ENCODE results near the gene LRBA. TPM values are rescaled to one million over a fixed set of nuclear protein-coding genes. Genes with fewer than 3 reads are reported as not detected.

The LRBA gene
- total and polyA plus RNA-seq, 12 donors = 6.2 to 31.2 (median 23.9) TPM

GRCh38 chr4:150779707-150780106 lies 235.4 kb downstream of the LRBA start:
- TF ChIP-seq, protein P1, sequence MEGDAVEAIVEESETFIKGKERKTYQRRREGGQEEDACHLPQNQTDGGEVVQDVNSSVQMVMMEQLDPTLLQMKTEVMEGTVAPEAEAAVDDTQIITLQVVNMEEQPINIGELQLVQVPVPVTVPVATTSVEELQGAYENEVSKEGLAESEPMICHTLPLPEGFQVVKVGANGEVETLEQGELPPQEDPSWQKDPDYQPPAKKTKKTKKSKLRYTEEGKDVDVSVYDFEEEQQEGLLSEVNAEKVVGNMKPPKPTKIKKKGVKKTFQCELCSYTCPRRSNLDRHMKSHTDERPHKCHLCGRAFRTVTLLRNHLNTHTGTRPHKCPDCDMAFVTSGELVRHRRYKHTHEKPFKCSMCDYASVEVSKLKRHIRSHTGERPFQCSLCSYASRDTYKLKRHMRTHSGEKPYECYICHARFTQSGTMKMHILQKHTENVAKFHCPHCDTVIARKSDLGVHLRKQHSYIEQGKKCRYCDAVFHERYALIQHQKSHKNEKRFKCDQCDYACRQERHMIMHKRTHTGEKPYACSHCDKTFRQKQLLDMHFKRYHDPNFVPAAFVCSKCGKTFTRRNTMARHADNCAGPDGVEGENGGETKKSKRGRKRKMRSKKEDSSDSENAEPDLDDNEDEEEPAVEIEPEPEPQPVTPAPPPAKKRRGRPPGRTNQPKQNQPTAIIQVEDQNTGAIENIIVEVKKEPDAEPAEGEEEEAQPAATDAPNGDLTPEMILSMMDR (IDR thresholded peaks at IDR 0.05) = no peak
- Histone ChIP-seq H3K9me3 (no peaks in the 10 kb centered on the region), H3K36me3 (no peaks in the 10 kb centered on the region), H3K27ac (no peak overlapping the region), H3K4me3 (no peak overlapping the region), H3K4me1 (peaks cover 0 to 19% (median 10%) of the 10 kb centered on the region in 9 donors), H3K27me3 (no peaks in the 10 kb centered on the region)
- ATAC-seq (no peak), DNase-seq (no peak)
- WGBS, 2 donors = 94 to 96% methylated on average over 1 of the region's 1 CpG
- intact Hi-C loops (cut with DNase I) = no loop called here

DNA sequence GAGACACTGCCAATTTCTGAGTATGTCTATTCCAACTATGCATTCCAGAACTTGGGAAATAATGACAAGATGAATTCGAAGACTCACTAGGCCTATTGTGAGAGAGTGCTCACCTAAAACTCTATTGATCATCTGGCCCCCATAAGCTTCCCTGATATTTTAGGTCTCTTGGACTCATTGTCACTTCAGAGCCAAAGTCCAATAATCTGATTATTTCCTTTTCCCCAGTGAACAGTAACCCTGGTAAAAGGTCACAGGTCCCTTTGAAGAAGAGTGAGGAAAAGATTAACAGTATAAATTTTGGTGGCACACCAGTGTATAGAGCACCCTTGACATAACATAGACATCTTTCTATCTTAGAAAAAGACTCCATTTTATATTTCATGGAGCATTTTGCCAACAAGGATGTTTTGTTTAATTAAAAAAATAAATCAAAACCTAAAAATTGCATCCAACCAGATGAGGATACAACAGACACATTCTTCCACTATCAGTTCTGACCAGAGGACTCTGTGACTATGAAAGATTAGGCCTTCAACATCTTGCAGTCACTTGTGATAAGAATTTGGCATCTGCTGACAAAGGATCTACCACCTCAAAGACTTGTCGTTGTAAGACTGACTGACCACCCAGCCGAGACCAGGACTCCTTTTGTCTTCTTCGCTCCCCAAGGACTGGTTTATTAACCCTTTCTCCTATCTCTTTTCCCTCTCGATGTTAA lies 241.2 kb downstream of the LRBA start:
- intact Hi-C loops (cut with DNase I) = no loop called here
- TF ChIP-seq, protein P1 (IDR thresholded peaks at IDR 0.05) = no peak
- 71 to 73% methylated on average over 5 of the region's 5 CpGs for WGBS, 2 donors

DNA sequence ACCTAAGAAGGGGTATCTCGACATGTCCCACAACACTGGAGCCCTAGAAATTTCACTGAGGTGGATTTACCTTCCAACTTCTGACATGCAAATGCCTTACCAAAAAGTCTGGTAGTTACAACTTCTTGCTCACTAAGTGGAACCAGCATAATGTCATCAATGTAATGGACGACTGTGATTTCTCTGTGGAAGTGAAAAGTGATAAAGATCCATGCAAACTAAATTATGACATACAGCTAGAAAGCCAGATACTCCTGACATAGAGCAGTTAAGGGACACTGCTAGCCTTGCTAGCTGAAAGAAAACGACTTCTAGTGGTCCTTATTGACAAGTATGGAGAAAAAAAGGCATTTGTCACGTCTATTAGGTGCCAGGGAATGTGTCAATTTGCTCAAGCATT lies 242.1 kb downstream of the LRBA start:
- no peak overlapping the region for H3K4me3 ChIP-seq
- no peaks in the 10 kb centered on the region for H3K9me3 ChIP-seq
- WGBS, 2 donors = 90 to 91% methylated on average over 4 of the region's 4 CpGs
- H3K27ac ChIP-seq = no peak overlapping the region
- TF ChIP-seq, protein P1 (IDR thresholded peaks at IDR 0.05) = no peak
- peaks cover 0 to 7% (median 0%) of the 10 kb centered on the region in 9 donors for H3K4me1 ChIP-seq
- no peak for ATAC-seq
- no peak for DNase-seq
- intact Hi-C loops (cut with DNase I) = no loop called here
- H3K36me3 ChIP-seq = peaks cover 0 to 7% (median 0%) of the 10 kb centered on the region in 9 donors
- H3K27me3 ChIP-seq = no peaks in the 10 kb centered on the region

More for the DNA sequence above, 241.2 kb downstream of the LRBA start:
- no peak overlapping the region for H3K27ac ChIP-seq
- no peak overlapping the region for H3K4me3 ChIP-seq
- no peak for DNase-seq
- H3K27me3 ChIP-seq = no peaks in the 10 kb centered on the region
- no peak for ATAC-seq
- no peaks in the 10 kb centered on the region for H3K9me3 ChIP-seq
- peaks cover 0 to 7% (median 0%) of the 10 kb centered on the region in 9 donors for H3K4me1 ChIP-seq
- peaks cover 0 to 7% (median 0%) of the 10 kb centered on the region in 9 donors for H3K36me3 ChIP-seq

DNA sequence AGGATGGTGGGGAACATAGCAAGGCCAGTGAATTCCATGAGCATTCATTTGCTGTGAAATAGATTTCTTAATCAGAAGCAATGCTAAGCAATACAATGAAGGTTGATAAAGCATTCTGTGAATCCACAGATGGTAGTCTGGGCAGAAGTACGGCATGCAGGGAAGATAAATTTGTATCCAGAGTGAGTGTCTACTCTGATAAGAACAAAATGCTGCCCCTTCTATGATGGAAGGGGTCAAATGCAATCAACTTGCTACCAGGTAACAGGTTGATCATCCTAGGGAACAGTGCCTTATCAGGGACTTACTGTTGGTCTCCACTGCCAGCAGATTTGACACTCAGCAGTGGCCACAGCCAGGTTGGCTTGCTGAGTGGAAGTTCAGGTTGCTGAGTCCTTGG lies 243.7 kb downstream of the LRBA start:
- TF ChIP-seq, protein P1 (IDR thresholded peaks at IDR 0.05) = no peak
- Histone ChIP-seq H3K27me3 (no peaks in the 10 kb centered on the region), H3K4me1 (peaks cover 0 to 7% (median 0%) of the 10 kb centered on the region in 9 donors), H3K36me3 (peaks cover 0 to 7% (median 0%) of the 10 kb centered on the region in 9 donors), H3K9me3 (no peaks in the 10 kb centered on the region), H3K27ac (no peak overlapping the region), H3K4me3 (no peak overlapping the region)
- no peak for ATAC-seq
- no peak for DNase-seq
- intact Hi-C loops (cut with DNase I) = no loop called here
- 90 to 97% methylated on average over 1 of the region's 1 CpG for WGBS, 2 donors
